ENCODE measurements around the gene CSNK1D.
A peak's percentile ranks its signal among the peaks of the same experiment; 100 is the strongest.

Gene CSNK1D

GRCh38 chr17:82238472-82239201, 34.9 kb downstream of the CSNK1D start:
- peak; percentile 86 for DNase-seq

GRCh38 chr17:82237746-82238471, 35.6 kb downstream of the CSNK1D start:
- DNase-seq, result no peak

GRCh38 chr17:82237083-82237745, 36.3 kb downstream of the CSNK1D start:
- no peak for DNase-seq

GRCh38 chr17:82236142-82236971, 37.1 kb downstream of the CSNK1D start:
- peak; percentile 81 for DNase-seq

- DNase-seq, result no peak
These were observed 37.7 kb downstream of the CSNK1D start for GRCh38 chr17:82235775-82236141.

GRCh38 chr17:82235056-82235774, 38.3 kb downstream of the CSNK1D start:
- DNase-seq, result no peak

GRCh38 chr17:82234211-82235055, 39.1 kb downstream of the CSNK1D start:
- DNase-seq, result no peak

GRCh38 chr17:82232876-82233785, 40.4 kb downstream of the CSNK1D start:
- no peak for DNase-seq

- no peak for DNase-seq
These were observed 41.1 kb downstream of the CSNK1D start for GRCh38 chr17:82232322-82232820.

GRCh38 chr17:82231562-82232321, 41.8 kb downstream of the CSNK1D start:
- DNase-seq, result peak; percentile 43

- DNase-seq, result no peak
These were observed 42.3 kb downstream of the CSNK1D start for GRCh38 chr17:82231312-82231561.

- DNase-seq, result peak; percentile 54
These were observed 42.7 kb downstream of the CSNK1D start for GRCh38 chr17:82230609-82231311.

GRCh38 chr17:82229698-82230608, 43.5 kb downstream of the CSNK1D start:
- DNase-seq, result no peak

- peak; percentile 76 for DNase-seq
These were observed 44.4 kb downstream of the CSNK1D start, which contains the start of gene SLC16A3 for GRCh38 chr17:82228842-82229697. Gene SLC16A3, plus strand, starts transcription at chr17:82229042. Its CDS starts 6,967 bp downstream, at chr17:82236009.

- DNase-seq, result peak; percentile 70
These were observed 45.1 kb downstream of the CSNK1D start for GRCh38 chr17:82228278-82228841.

GRCh38 chr17:82227629-82228277, 45.7 kb downstream of the CSNK1D start:
- DNase-seq, result no peak
